Testis (tissue), 2 donors: ENCODE results near the gene CDKAL1.

Experiments
- CTCF ChIP-seq, 3 experiments: fragments of 450-650 bp in 2 of 3; fragments of 200-600 bp in 1 of 3; sonication (generic) in 1 of 3; IDR thresholded peaks; one replicate each; pipeline ENCODE4 v1.5.1; 2016 to 2019; ENCODE audit warnings: antibody characterized with exemption in 3 of 3, mild to moderate bottlenecking in 2 of 3, moderate library complexity in 1 of 3
- POLR2A ChIP-seq: fragments of 450-650 bp; IDR thresholded peaks from one replicate; pipeline ENCODE4 v1.6.1; 2017; ENCODE audit warnings: antibody characterized with exemption, mild to moderate bottlenecking, moderate library complexity

DNA sequence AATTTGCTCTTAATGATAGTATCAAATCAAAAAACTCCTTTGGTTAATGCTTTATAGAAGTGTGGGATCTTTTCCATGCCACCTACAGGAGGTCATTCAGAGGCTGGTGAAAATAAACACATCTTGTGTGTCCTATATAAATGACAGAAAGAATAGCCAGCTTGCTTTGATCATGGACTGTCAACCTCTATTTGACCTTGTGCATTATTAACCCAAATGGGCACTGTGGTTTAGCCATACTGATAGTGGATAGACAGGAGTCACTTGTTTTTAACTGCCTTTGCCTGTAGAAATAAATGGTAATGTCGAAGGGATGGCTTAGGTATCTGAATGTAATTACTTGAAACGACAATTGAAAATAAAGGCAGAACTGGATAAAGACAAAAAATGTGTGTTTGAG lies 123.8 kb downstream of the CDKAL1 start:
- TF ChIP-seq CTCF (IDR thresholded peaks at IDR 0.05) (no peak), POLR2A (no peak)
